COLO668 (cell line): Measurements from ENCODE around the gene CBLIF.
"Not testable (repeated sequence)": the region's sequence is repeated elsewhere in the genome, so short reads cannot be mapped to it uniquely, and the experiment has no call there.

ENCODE experiments used
- DNase-seq: peaks from one replicate; lab custom pipeline; 2025; ENCODE audit not compliant: unreplicated experiment; lab: John Stamatoyannopoulos, UW

CBLIF gene

GRCh38 chr11:59845399-59845798, at the start of gene CBLIF:
Gene CBLIF, minus strand, starts transcription at chr11:59845499. Its CDS starts 46 bp downstream, at chr11:59845453.
- no peak for DNase-seq

DNA sequence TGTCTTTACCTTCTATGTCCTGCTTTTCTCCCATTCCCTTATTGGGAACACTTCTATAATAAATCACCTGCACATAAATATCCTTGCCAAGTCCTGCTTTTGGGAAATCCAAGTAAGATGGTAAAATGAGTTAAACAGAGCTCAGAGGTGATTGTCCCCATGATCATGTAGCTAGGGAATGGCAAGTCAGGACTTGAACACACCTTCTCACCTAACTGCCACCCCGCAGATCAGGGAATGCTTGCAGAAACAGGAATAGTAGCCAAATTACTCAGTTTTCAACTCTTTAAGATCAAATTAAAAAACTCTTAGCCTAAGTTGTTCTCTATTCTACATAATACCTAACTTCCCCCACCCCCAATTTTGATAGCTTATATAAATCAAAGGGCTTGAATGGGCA, 49.3 kb upstream of the CBLIF start:
- no peak for DNase-seq

DNA sequence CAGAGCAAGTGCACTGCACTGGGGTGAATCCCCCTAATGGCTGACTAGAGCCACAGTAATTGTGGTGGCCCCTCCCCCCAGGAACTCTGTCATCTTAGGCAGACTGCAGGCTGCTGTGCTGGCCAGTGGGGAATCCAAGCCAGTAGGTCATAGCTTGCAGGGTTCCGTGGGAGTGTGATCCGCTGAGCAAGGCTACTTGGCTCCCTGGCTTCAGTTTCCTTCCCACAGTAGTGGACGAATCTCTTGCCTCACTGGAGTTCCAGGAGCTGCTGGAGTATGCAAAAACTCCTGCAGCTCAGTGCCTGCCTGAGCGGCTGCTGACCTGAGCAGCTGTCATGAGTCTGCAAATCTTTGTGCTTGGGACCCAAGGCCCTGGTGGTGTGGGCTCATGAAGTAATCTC, 46.5 kb upstream of the CBLIF start:
- DNase-seq: no peak

DNA sequence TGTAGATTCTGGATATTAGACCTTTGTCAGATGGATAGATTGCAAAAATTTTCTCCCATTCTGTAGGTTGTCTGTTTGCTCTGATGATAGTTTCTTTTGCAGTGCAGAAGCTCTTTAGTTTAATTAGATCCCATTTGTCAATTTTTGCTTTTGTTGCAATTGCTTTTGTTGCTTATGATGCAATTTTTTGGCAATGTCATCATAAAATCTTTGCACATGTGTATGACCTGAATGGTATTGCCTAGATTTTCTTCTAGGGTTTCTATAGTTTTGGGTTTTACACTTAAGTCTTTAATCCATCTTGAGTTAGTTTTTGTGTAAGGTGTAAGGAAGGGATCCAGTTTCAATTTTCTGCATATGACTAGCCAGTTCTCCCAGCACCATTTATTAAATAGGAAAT, 41.9 kb upstream of the CBLIF start:
- not testable (repeated sequence) for DNase-seq

DNA sequence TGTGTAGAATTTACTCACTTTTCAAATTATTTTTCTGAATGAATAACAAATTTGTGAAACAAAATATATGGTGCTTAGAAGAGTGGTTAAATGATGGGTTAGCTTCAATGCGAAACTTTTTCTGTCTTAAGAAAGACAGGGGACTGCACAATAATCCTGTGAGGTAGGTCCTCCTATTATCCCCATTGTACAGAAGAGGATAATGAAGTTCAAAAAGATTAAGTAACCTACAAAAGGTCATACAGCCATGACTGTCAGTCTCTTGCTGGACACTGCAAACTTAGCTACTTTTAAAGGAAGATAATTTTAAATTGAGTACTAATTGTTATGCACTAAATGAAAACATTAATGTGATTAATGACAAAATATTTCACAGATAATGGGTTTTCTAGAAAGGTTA, 38.3 kb upstream of the CBLIF start:
- no peak for DNase-seq

DNA sequence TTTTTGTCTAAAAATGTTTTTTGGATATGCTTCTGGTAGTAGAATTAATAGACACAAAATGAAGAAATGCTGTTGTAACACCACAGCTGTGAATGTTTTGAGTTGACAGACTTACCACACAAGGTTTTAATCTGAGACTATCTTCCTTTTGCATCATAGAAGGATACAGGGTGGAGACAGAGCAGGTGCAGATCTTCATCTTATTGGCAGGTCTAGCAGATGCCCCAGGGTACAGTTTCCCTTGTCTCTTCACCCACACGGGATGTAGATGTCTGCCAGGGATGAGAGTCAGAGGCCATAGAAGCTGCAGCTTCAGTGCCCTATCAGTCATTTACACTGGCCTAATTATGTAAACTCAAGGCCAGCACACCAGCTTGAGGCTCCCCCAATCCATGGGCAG, 34.3 kb upstream of the CBLIF start:
- no peak for DNase-seq

DNA sequence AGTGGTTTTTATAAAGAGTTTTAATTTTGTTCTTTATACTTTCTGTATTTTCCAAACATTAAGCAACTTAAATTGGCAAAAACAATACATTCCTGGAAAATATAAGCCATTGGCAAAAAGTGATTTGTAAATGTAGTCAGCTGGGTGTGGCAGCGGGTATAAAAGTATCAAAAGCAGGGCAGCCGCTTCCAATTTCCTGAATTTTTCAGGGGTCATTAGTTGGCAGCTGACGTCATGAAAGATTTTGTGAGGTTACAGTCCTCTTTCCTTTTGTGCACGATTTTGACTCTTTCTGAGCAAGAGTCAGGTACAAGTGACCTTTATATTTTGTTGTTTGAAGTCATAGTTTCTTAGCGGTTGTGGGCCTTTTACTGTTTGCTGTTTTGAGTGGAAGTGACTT, 33.3 kb upstream of the CBLIF start, which contains the start of gene OOSP3:
TSS of gene OOSP3 (plus strand) at position 208 of the 400 bp plus-strand sequence. CDS start at position 235, 27 bp downstream.
- DNase-seq: no peak

DNA sequence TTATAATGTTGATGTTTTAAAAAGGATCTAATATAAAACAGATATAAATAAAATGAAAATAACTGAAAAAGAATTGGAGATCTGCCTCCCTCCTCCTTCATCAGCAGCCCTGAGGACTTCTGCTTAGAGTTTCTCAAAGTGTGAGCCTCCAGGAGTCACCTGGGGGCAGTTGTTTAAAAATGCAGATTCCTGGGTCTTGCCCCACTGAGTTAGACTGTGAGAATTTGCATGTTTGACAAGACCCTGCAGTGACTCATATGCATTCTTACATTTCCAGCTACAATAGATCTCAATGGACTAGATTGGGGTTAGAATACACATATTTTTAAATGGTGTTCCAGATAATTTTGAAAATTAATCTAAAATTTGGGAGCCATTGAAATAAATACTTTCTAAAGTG, 32.5 kb upstream of the CBLIF start:
- DNase-seq: no peak

- no peak for DNase-seq
Observed at GRCh38 chr11:59877325-59877724, 32.0 kb upstream of the CBLIF start.

GRCh38 chr11:59875856-59876519, 30.7 kb upstream of the CBLIF start:
- no peak for DNase-seq

- no peak for DNase-seq
Observed at GRCh38 chr11:59872076-59872475, 26.8 kb upstream of the CBLIF start.

- no peak for DNase-seq
Observed at GRCh38 chr11:59867946-59868345, 22.6 kb upstream of the CBLIF start.

DNA sequence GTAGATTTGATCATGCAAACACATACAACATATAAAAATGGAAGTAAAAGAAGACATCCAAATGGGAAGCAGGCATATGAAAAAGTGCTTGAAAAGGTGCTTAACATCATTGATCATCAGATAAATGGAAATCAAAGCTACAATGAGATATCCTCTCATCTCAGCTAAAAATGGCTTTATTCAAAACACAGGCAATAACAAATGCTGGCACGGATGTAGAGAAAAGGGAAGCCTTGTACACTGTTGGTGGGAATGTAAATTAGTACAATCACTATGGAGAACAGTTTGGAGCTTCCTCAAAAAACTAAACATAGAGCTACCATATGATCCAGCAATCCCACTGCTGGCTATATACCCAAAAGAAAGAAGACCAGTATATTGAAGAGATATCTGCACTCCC, 21.5 kb upstream of the CBLIF start:
- no peak for DNase-seq

DNA sequence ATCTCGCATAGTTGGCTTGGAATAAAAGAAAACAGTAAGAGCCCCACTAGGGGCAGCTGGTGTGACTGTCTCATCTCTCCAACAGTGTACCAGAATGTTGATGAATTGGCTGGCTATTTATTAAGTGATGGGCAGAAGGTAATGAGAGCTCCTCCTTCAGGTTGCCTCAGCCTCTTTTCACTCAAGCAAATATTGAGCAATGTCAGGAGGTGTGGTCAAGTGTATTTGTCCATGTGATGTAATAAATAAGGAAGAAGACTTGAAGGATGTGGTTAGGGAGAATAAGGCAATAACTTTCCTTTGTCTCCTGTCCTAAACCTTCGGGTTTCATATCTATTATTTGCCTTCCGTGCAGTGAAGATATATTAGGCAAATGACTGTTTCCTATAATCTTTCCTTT, 21.1 kb upstream of the CBLIF start, which contains the start of gene TCN1:
TSS of gene TCN1 (minus strand) at position 91 of the 400 bp plus-strand sequence. CDS start at position 74, 17 bp downstream.
- no peak for DNase-seq

GRCh38 chr11:59865031-59865430, 19.7 kb upstream of the CBLIF start:
- no peak for DNase-seq

GRCh38 chr11:59862252-59862651, 17.0 kb upstream of the CBLIF start:
- no peak for DNase-seq

DNA sequence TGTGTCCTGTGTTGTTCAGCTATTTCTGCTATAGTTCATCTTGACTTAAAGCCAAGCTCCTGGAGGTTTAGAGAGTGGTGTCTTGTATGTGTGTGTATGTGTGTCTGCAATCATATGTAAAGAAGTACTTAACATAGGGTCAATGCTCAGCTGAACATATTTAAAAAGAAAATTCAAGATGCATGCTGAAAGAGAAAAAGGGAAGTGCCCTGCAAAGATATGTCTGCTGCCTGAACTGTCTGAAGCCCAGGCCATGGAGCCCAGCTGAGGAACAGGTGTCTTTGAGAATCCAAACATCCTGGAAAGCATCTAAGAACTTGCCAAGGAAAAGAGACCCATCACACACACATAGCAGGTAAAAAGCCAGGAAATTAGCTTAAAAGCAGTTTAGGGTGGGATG, 14.4 kb upstream of the CBLIF start:
- no peak for DNase-seq

GRCh38 chr11:59857439-59858434, 12.4 kb upstream of the CBLIF start:
- DNase-seq: no peak

DNA sequence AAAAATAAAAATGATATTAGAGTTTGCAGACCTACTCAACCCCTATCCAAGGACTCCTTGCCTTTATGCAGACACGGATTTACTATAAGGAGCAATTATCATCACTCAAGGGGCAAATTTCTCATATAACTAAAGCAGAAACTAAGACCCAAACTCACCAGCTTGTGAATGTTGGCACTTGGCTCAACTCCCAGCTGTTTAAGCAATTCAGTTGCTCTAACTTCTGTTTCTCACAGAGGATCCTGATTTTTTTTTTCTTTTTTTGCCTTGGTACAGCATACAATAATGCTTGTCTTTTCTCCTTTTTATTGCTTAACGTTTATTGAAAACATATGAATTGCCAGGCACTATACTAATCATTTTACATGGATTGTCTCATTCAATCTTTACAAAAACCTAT, 9.6 kb upstream of the CBLIF start:
- DNase-seq: no peak

DNA sequence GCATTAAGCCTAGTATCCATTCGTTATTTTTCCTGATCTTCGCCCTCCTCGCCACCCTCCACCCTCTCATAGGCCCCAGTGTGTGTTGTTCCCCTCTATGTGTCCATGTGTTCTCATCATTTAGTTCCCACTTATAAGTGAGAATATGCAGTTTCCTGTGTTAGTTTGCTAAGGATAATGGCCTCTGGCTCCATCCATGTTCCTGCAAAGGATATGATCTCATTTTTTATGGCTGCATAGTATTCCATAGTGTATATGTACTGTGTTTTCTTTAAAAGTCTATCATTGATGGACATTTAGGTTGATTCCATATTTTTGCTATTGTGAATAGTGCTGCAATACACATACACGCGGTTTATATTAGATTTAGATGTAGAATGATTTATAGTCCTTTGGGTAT, 6.1 kb upstream of the CBLIF start:
- DNase-seq: not testable (repeated sequence)

DNA sequence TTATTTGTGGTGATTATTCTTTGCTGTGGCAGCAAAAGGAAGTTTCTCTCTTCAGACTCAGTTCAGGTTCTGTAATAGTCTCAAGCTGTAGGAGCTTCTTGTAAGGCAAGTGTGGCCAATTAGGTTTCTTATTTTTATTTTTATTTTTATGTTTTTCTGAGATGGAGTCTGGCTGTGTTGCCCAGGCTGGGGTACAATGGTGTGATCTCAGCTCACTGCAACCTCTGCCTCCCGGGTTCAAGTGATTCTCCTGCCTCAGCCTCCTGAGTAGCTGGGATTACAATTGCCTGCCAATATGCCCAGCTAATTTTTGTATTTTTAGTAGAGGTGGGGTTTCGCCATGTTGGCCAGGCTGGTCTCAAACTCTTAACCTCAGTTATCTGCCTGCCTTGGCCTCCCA, 4.3 kb upstream of the CBLIF start:
- DNase-seq: not testable (repeated sequence)

DNA sequence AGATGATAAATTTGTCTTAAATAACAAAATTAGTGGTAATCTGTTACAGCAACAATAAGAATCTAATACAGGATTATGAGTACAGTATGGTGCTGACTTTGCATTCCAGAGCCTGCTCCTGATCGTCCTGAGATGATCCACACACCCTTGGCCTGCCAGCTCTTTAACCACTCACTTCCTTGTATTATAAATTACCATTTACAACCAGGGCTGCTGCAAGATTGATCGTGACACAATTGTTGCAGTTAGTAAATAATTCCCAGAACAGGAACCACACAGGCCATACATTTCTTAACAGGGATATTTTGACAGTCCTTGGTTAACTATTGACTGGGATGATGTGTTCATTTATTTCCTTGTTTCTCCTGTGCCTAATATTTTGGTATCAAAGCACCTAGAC, 3.8 kb upstream of the CBLIF start:
- no peak for DNase-seq
